ENCODE measurements around the gene HTR3A. TPM values are rescaled to one million over a fixed set of nuclear protein-coding genes. Genes with fewer than 3 reads are reported as not detected.

HTR3A gene
- total RNA-seq, 1 donor from 2014 or later = 14.5 TPM

DNA sequence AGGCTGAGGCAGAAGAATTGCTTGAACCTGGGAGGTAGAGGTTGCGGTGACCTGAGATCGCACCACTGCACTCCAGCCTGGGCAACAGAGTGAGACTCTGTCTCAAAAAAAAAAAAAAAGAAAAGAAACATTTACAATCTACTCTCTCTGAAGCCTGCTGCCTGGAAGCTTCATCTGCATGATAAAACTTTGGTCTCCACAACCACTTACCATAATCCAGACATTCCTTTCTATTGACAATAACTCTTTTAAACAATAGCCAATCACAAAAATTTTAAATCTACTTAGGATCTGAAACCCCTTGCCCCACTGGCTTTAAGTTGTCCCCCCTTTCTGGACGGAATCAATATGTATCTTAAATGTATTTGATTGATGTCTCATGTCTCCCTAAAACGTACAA is 25.0 kb upstream of the HTR3A start:
- peaks cover 16% of the 10 kb centered on the region for H3K4me1 Mint-ChIP-seq (ENCODE audit: low read depth, unreplicated experiment)
- H3K27ac Mint-ChIP-seq (ENCODE audit: unreplicated experiment) = no peak overlapping the region
- H3K27me3 Mint-ChIP-seq (ENCODE audit: unreplicated experiment) = peaks cover 4% of the 10 kb centered on the region
- no peak overlapping the region for H3K4me3 Mint-ChIP-seq (ENCODE audit: unreplicated experiment)
- H3K36me3 Mint-ChIP-seq (ENCODE audit: unreplicated experiment) = no peaks in the 10 kb centered on the region
- DNase-seq = no peak
- peaks cover 5% of the 10 kb centered on the region for H3K9me3 Mint-ChIP-seq (ENCODE audit: unreplicated experiment)
- TF ChIP-seq, protein P1, sequence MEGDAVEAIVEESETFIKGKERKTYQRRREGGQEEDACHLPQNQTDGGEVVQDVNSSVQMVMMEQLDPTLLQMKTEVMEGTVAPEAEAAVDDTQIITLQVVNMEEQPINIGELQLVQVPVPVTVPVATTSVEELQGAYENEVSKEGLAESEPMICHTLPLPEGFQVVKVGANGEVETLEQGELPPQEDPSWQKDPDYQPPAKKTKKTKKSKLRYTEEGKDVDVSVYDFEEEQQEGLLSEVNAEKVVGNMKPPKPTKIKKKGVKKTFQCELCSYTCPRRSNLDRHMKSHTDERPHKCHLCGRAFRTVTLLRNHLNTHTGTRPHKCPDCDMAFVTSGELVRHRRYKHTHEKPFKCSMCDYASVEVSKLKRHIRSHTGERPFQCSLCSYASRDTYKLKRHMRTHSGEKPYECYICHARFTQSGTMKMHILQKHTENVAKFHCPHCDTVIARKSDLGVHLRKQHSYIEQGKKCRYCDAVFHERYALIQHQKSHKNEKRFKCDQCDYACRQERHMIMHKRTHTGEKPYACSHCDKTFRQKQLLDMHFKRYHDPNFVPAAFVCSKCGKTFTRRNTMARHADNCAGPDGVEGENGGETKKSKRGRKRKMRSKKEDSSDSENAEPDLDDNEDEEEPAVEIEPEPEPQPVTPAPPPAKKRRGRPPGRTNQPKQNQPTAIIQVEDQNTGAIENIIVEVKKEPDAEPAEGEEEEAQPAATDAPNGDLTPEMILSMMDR (IDR thresholded peaks at IDR 0.05; ENCODE audit: partially characterized antibody, unreplicated experiment) = no peak

DNA sequence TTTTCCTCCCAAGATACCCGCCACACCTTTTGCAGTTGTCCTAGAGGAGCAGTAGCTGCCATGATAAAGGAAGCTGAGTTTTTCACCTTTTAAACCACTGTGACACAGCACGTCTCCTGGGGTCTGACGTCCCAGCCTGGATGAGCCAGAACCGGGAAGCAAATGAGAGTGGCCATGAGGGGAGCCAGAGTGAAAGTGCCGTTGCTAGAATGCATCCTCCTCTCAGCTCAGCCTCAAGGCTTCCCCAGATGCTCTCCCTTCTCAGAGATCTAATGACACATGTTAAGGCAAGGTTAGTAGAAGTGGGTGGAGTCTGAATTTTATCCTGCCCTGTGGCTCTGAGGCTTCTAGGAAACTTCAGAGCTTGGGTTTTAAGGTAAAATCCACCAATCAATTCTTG is 23.4 kb upstream of the HTR3A start:
- DNase-seq = no peak
- Mint-ChIP-seq H3K36me3 (ENCODE audit: unreplicated experiment) (no peaks in the 10 kb centered on the region), H3K4me1 (ENCODE audit: low read depth, unreplicated experiment) (peaks cover 16% of the 10 kb centered on the region), H3K4me3 (ENCODE audit: unreplicated experiment) (peak overlapping the region; percentile 62), H3K27me3 (ENCODE audit: unreplicated experiment) (peaks cover 2% of the 10 kb centered on the region), H3K9me3 (ENCODE audit: unreplicated experiment) (peaks cover 4% of the 10 kb centered on the region), H3K27ac (ENCODE audit: unreplicated experiment) (peak overlapping the region; percentile 90)
- TF ChIP-seq, protein P1 (IDR thresholded peaks at IDR 0.05; ENCODE audit: partially characterized antibody, unreplicated experiment) = no peak

DNA sequence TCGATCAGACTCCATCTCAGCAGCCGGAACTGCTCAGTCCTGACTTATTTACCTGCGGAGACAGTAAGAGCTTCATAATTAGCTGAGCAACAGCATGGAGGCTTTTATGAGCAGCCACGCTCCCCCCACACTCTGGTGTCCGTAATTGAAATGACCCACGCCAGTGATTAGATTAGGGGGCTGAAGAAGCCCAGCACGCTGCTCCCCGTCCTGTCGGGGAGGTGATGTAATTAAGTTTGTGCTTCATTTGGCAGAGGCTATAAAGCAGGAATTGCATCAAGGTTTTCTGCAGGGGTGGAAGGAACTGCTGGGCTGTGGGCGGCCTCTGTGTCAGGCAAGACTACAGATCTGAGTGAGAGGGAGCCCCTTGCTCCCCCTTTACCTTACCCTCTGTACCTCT is 22.8 kb upstream of the HTR3A start:
- Mint-ChIP-seq H3K4me1 (ENCODE audit: low read depth, unreplicated experiment) (peaks cover 21% of the 10 kb centered on the region), H3K9me3 (ENCODE audit: unreplicated experiment) (peaks cover 2% of the 10 kb centered on the region), H3K36me3 (ENCODE audit: unreplicated experiment) (no peaks in the 10 kb centered on the region), H3K27me3 (ENCODE audit: unreplicated experiment) (peaks cover 2% of the 10 kb centered on the region), H3K4me3 (ENCODE audit: unreplicated experiment) (peak overlapping the region; percentile 62), H3K27ac (ENCODE audit: unreplicated experiment) (peak overlapping the region; percentile 90)
- DNase-seq = no peak
- TF ChIP-seq, protein P1 (IDR thresholded peaks at IDR 0.05; ENCODE audit: partially characterized antibody, unreplicated experiment) = no peak

DNA sequence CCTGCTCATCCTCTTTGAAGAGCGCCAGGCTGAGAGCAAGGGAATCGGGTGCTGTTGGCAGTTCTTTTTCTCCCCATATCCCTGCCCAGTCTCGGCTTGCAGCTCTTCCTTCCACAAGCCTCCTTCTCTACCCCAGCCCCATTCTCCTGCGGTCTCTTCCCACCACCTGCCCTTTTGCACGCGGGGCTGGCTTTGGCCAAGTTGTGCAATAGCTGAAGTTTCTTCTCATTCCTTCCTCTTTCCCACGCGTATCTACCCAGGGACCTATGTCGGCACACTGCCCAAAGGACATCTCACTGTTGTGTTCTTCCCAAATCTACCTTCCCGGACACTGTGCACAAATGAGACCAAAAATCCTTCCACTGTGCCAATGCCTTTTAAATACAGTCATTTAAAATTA is 22.3 kb upstream of the HTR3A start:
- Mint-ChIP-seq H3K4me3 (ENCODE audit: unreplicated experiment) (no peak overlapping the region), H3K27ac (ENCODE audit: unreplicated experiment) (peak overlapping the region; percentile 20), H3K36me3 (ENCODE audit: unreplicated experiment) (no peaks in the 10 kb centered on the region), H3K4me1 (ENCODE audit: low read depth, unreplicated experiment) (peaks cover 22% of the 10 kb centered on the region), H3K9me3 (ENCODE audit: unreplicated experiment) (peaks cover 2% of the 10 kb centered on the region), H3K27me3 (ENCODE audit: unreplicated experiment) (peaks cover 2% of the 10 kb centered on the region)
- TF ChIP-seq, protein P1 (IDR thresholded peaks at IDR 0.05; ENCODE audit: partially characterized antibody, unreplicated experiment) = no peak
- DNase-seq = no peak

DNA sequence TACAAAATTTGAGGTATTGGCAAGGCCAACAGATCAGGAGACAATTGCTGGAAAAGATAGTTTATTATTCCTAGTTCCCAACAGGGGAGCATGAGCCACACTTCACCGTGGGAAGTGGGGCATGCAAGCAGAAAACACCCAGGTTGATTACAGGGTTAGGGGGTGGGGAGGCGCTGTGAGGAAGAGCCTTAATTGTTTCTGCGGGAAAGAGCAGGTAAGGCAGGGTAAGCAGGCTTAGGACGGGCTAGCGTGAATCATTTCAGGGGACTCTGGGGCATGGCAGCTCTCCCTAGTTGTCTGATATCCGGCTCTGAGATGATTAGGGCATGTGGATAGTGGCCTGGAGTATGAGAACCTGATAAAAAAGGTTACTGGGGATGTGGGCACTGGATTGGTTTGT is 20.7 kb upstream of the HTR3A start:
- Mint-ChIP-seq H3K27me3 (ENCODE audit: unreplicated experiment) (peaks cover 2% of the 10 kb centered on the region), H3K4me1 (ENCODE audit: low read depth, unreplicated experiment) (peaks cover 25% of the 10 kb centered on the region), H3K4me3 (ENCODE audit: unreplicated experiment) (no peak overlapping the region), H3K9me3 (ENCODE audit: unreplicated experiment) (peaks cover 2% of the 10 kb centered on the region), H3K36me3 (ENCODE audit: unreplicated experiment) (no peaks in the 10 kb centered on the region), H3K27ac (ENCODE audit: unreplicated experiment) (no peak overlapping the region)
- TF ChIP-seq, protein P1 (IDR thresholded peaks at IDR 0.05; ENCODE audit: partially characterized antibody, unreplicated experiment) = no peak
- no peak for DNase-seq
